ENCODE results near the gene GLOD5. TPM values are rescaled to one million over a fixed set of nuclear protein-coding genes. Genes with fewer than 3 reads are reported as not detected.

The GLOD5 gene
- total RNA-seq, 1 experiment from 2014 or later = not detected

Other genes starting within 250 kb of the GLOD5 start
- 92.6 and 143 TPM in 2 replicates for gene EBP, start 239.9 kb upstream of the GLOD5 start, total RNA-seq (2014; rRNA removed; shearing (Covaris generic))
- 8.6 and 12.7 TPM in 2 replicates for gene TBC1D25, start 222.0 kb upstream of the GLOD5 start, total RNA-seq (2014; rRNA removed; shearing (Covaris generic))
- 126 and 142 TPM in 2 replicates for gene RBM3, start 187.3 kb upstream of the GLOD5 start, total RNA-seq (2014; rRNA removed; shearing (Covaris generic))
- gene WDR13, start 164.3 kb upstream of the GLOD5 start, total RNA-seq (2014; rRNA removed; shearing (Covaris generic)) = 71.5 and 81.8 TPM in 2 replicates
- gene WAS, start 77.9 kb upstream of the GLOD5 start, total RNA-seq (2014; rRNA removed; shearing (Covaris generic)) = 0.62 and 3.6 TPM in 2 replicates
- gene SUV39H1, start 65.0 kb upstream of the GLOD5 start, total RNA-seq (2014; rRNA removed; shearing (Covaris generic)) = 18.4 and 18.9 TPM in 2 replicates
- not detected in 2 replicates for gene GATA1, start 24.8 kb downstream of the GLOD5 start, total RNA-seq (2014; rRNA removed; shearing (Covaris generic))
- gene HDAC6, start 40.3 kb downstream of the GLOD5 start, total RNA-seq (2014; rRNA removed; shearing (Covaris generic)) = 38.8 and 41.5 TPM in 2 replicates
- gene ERAS, start 64.8 kb downstream of the GLOD5 start, total RNA-seq (2014; rRNA removed; shearing (Covaris generic)) = not detected in 2 replicates
- 15.3 and 16.5 TPM in 2 replicates for gene PCSK1N, start 73.9 kb downstream of the GLOD5 start, total RNA-seq (2014; rRNA removed; shearing (Covaris generic))
- 67.2 and 73.1 TPM in 2 replicates for gene TIMM17B, start 136.0 kb downstream of the GLOD5 start, total RNA-seq (2014; rRNA removed; shearing (Covaris generic))
- gene PQBP1, start 136.2 kb downstream of the GLOD5 start, total RNA-seq (2014; rRNA removed; shearing (Covaris generic)) = 57.4 and 59.2 TPM in 2 replicates
- 18.9 and 32.6 TPM in 2 replicates for gene SLC35A2, start 149.9 kb downstream of the GLOD5 start, total RNA-seq (2014; rRNA removed; shearing (Covaris generic))
- gene PIM2, start 157.3 kb downstream of the GLOD5 start, total RNA-seq (2014; rRNA removed; shearing (Covaris generic)) = 0.59 and 0.74 TPM in 2 replicates
- gene OTUD5, start 195.9 kb downstream of the GLOD5 start, total RNA-seq (2014; rRNA removed; shearing (Covaris generic)) = 26.4 and 31.5 TPM in 2 replicates
- 0.67 and 0.91 TPM in 2 replicates for gene KCND1, start 210.1 kb downstream of the GLOD5 start, total RNA-seq (2014; rRNA removed; shearing (Covaris generic))
- gene GRIPAP1, start 240.5 kb downstream of the GLOD5 start, total RNA-seq (2014; rRNA removed; shearing (Covaris generic)) = 15.9 and 18.3 TPM in 2 replicates